Activated T-cell treated with anti-CD3 and anti-CD28 coated beads, Interleukin-2, amount 50 U/mL, for 72 hours (primary cell): ENCODE results near the gene DDX43. TPM values are rescaled to one million over a fixed set of nuclear protein-coding genes. Genes with fewer than 3 reads are reported as not detected.
"Not testable (repeated sequence)": the region's sequence is repeated elsewhere in the genome, so short reads cannot be mapped to it uniquely, and the experiment has no call there.

Experiments
- ATAC-seq, 2 donors: fragments of 150-1000 bp; cut with Tn5 transposase; replicated peaks in 1 of 2; 2 replicates each; pipeline ENCODE4 v1.10.0; 2021; ENCODE audit warnings: moderate library complexity in 2 of 2, mild to moderate bottlenecking in 1 of 2
- DNase-seq, 2 donors: peaks; one replicate each; pipeline ENCODE4 v3.0.0; 2021 to 2022; ENCODE audit warnings: mixed read lengths in 1 of 2
- H3K27ac Mint-ChIP-seq: one replicate; pipeline ENCODE4 v1.8.0; 2022; ENCODE audit warnings: mild to moderate bottlenecking, moderate library complexity, mixed read lengths
- H3K27me3 Mint-ChIP-seq: one replicate; pipeline ENCODE4 v1.8.0; 2022; ENCODE audit warnings: low read depth, mixed read lengths
- H3K36me3 Mint-ChIP-seq, 2 donors: one replicate each; pipeline ENCODE4 v1.8.0; 2022; ENCODE audit warnings: mixed read lengths in 2 of 2, mild to moderate bottlenecking in 1 of 2; ENCODE audit not compliant: insufficient read depth in 2 of 2
- H3K4me1 Mint-ChIP-seq: one replicate; pipeline ENCODE4 v1.8.0; 2022; ENCODE audit warnings: low read depth, mixed read lengths
- H3K4me3 Mint-ChIP-seq, 2 donors: one replicate each; pipeline ENCODE4 v1.8.0; 2022; ENCODE audit warnings: mild to moderate bottlenecking in 2 of 2, mixed read lengths in 2 of 2, moderate library complexity in 2 of 2
- H3K9me3 Mint-ChIP-seq, 2 donors: one replicate each; pipeline ENCODE4 v1.8.0; 2022; ENCODE audit warnings: mixed read lengths in 2 of 2
- total RNA-seq, 2 donors: library from RNA; stranded (reverse); gene quantifications; one replicate each; pipeline ENCODE4 v1.2.3, GENCODE V29; 2022

Gene DDX43
- total RNA-seq, 2 donors from 2014 or later = 0.77 to 0.93 TPM

- no peak overlapping the region for H3K4me3 Mint-ChIP-seq
- H3K9me3 Mint-ChIP-seq = no peaks in the 10 kb centered on the region
- ATAC-seq = no peak
- H3K36me3 Mint-ChIP-seq = peaks cover 0 to 2% of the 10 kb centered on the region in 2 donors
- DNase-seq = no peak
- H3K4me1 Mint-ChIP-seq = no peaks in the 10 kb centered on the region
- H3K27me3 Mint-ChIP-seq = peaks cover 4% of the 10 kb centered on the region
- H3K27ac Mint-ChIP-seq = no peak overlapping the region
Measured at GRCh38 chr6:73395875-73396274, 1.2 kb downstream of the DDX43 start.

DNA sequence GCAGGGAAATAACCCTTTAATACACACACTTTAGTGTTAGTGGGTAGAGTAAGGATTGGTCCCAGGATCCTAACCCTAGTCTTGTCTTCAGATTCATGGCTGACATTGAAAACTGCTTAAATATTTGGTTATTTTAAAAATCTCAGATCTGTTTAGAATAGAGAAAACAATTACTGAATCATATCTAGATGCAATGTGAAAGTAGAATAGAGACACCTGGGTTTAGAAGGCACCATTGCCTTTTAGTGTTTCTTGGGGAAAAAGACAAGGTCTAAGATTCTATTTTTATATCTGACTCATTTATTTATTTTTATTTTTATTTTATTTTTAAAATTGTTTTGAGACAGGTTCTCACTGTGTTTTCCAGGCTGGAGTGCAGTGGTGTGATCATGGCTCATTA lies 6.0 kb downstream of the DDX43 start:
- Mint-ChIP-seq H3K36me3 (peaks cover 0 to 2% of the 10 kb centered on the region in 2 donors), H3K27ac (no peak overlapping the region), H3K4me1 (no peaks in the 10 kb centered on the region), H3K4me3 (no peak overlapping the region), H3K9me3 (no peaks in the 10 kb centered on the region), H3K27me3 (no peaks in the 10 kb centered on the region)
- no peak for DNase-seq
- ATAC-seq = no peak

DNA sequence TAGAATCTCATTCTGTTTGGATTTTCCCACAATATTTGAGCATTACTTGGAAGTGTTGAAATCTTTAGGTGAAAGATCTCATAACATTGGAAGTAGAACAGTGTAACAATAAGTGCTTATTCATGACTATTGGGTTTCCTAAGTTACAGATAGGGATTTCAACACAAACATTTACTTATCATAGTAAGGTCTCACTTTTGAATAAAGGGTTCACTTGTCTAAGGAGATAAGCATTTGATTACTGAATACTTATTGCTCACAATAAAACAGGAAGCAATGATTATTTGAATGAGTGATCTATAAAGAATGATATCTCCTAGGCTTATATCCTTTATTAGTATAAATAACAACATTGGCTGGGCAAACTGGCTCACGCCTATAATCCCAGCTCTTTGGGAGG lies 14.8 kb downstream of the DDX43 start:
- ATAC-seq = no peak
- no peak for DNase-seq
- Mint-ChIP-seq H3K4me3 (no peak overlapping the region), H3K27ac (no peak overlapping the region), H3K9me3 (no peaks in the 10 kb centered on the region), H3K4me1 (no peaks in the 10 kb centered on the region), H3K36me3 (no peaks in the 10 kb centered on the region), H3K27me3 (no peaks in the 10 kb centered on the region)

GRCh38 chr6:73413102-73413501 lies 18.5 kb downstream of the DDX43 start:
- no peaks in the 10 kb centered on the region for H3K4me1 Mint-ChIP-seq
- H3K27ac Mint-ChIP-seq = no peak overlapping the region
- H3K27me3 Mint-ChIP-seq = no peaks in the 10 kb centered on the region
- H3K4me3 Mint-ChIP-seq = no peak overlapping the region
- peaks cover 0 to 1% of the 10 kb centered on the region in 2 donors for H3K36me3 Mint-ChIP-seq
- DNase-seq (no peak), ATAC-seq (no peak)
- H3K9me3 Mint-ChIP-seq = no peaks in the 10 kb centered on the region

- Mint-ChIP-seq H3K27ac (peak overlapping the region; percentile 31), H3K27me3 (no peaks in the 10 kb centered on the region), H3K4me1 (peaks cover 4% of the 10 kb centered on the region), H3K4me3 (no peak overlapping the region), H3K9me3 (no peaks in the 10 kb centered on the region), H3K36me3 (peaks cover 7% of the 10 kb centered on the region in 2 donors)
- DNase-seq (no peak), ATAC-seq (no peak)
Measured at GRCh38 chr6:73418081-73418741, 23.6 kb downstream of the DDX43 start.

GRCh38 chr6:73421534-73421933 lies 26.9 kb downstream of the DDX43 start:
- peak overlapping the region; percentile 76 for H3K27ac Mint-ChIP-seq
- no peaks in the 10 kb centered on the region for H3K9me3 Mint-ChIP-seq
- DNase-seq = no peak
- H3K36me3 Mint-ChIP-seq = peaks cover 7 to 21% of the 10 kb centered on the region in 2 donors
- no peak overlapping the region for H3K4me3 Mint-ChIP-seq
- H3K4me1 Mint-ChIP-seq = peaks cover 9% of the 10 kb centered on the region
- H3K27me3 Mint-ChIP-seq = no peaks in the 10 kb centered on the region
- ATAC-seq = no peak

DNA sequence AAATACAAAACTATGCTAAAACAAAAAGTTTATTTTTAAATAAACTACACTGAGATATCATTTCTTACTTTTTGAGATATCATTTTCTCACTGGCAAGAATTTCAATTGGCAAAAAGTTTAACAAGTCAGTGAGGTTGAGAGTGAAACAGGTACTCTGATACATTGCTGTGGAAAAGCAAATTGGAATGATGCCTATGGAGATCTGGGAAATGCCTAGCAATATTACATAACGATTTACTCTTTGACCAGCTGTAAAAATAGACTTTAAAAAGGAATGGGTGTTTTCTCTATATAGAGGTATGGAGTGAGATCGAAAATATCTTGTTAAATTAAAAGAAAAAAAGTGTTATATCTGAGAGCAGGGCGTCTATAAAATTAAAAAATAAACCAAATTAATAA lies 40.6 kb downstream of the DDX43 start:
- Mint-ChIP-seq H3K9me3 (no peaks in the 10 kb centered on the region), H3K4me1 (no peaks in the 10 kb centered on the region), H3K27me3 (no peaks in the 10 kb centered on the region), H3K36me3 (peaks cover 10 to 30% of the 10 kb centered on the region in 2 donors), H3K4me3 (no peak overlapping the region), H3K27ac (no peak overlapping the region)
- ATAC-seq = no peak
- no peak for DNase-seq

DNA sequence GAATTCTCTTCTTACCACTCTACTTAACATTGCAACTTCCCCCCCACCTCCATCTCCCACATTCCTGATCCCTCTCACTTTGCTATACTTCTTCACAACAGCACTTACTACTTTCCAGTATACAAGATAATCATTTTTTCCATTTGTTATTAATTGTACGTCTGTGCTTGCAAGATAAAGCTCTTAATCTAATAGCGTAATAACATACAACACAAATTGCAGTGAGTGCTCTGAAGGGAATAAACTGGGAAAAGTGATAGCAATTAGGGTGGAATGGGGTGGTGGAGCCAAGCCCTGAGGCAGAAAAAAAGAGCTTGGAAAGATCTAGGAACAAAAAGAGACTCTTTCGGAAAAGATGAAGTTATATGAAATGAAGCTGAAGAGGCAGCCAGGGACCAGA lies 48.9 kb downstream of the DDX43 start:
- H3K4me1 Mint-ChIP-seq = peaks cover 32% of the 10 kb centered on the region
- no peak for ATAC-seq
- DNase-seq = no peak
- peak overlapping the region; percentile 17 for H3K27ac Mint-ChIP-seq
- no peaks in the 10 kb centered on the region for H3K27me3 Mint-ChIP-seq
- no peaks in the 10 kb centered on the region for H3K9me3 Mint-ChIP-seq
- peaks cover 25 to 39% of the 10 kb centered on the region in 2 donors for H3K36me3 Mint-ChIP-seq
- peak overlapping the region in 1 of 2 donors; percentile 17 for H3K4me3 Mint-ChIP-seq

DNA sequence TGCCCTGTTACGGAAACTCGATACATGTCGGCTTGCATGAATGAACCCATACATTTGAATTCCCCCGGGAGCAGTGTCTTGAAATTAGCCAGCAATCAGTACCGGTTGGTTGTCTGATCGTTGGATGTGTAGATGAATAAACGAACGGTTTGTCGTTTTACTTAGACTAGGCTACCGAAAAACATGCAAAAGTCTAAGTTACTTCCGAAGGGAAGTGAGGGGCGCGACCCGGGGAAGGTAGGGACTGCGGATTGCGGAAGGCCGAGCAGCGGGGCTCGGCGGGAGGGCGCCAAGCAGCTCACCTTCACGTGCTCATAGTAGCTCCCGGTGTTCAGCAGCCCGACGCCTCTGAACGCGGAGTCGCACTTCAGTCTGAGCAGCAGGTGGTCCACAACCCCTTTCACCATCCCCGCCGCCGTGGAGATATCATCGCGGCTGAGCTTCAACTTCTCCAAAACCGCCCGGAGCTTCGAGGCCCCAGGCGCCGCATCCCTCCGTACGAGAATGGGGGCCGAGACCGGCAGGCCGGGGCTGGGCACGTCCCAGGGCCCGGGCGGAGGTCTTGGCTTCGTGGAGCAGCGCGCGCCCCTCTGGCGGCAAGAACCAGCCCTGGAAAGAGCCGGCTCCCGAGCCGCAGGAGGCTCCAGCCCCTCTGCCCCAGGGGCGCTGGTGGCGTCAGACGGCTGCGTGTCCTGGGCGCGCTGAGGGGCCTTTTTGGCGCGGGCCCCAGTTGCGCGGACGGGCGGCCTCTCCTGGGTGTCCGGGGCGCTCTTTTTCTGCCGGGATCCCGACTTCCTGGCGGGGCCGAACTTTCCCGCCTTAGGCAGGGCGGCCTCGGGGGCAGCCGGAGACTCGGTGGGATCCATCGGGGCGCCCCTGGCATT lies 56.8 kb downstream of the DDX43 start:
- no peaks in the 10 kb centered on the region for H3K27me3 Mint-ChIP-seq
- ATAC-seq = peak; percentile 57 to 61
- peak; percentile 53 to 56 for DNase-seq
- peaks cover 48% of the 10 kb centered on the region for H3K4me1 Mint-ChIP-seq
- H3K9me3 Mint-ChIP-seq = peaks cover 0 to 2% of the 10 kb centered on the region in 2 donors
- peak overlapping the region; percentile 95 for H3K27ac Mint-ChIP-seq
- peaks cover 12 to 23% of the 10 kb centered on the region in 2 donors for H3K36me3 Mint-ChIP-seq
- H3K4me3 Mint-ChIP-seq = peak overlapping the region; percentile 98 to 99

DNA sequence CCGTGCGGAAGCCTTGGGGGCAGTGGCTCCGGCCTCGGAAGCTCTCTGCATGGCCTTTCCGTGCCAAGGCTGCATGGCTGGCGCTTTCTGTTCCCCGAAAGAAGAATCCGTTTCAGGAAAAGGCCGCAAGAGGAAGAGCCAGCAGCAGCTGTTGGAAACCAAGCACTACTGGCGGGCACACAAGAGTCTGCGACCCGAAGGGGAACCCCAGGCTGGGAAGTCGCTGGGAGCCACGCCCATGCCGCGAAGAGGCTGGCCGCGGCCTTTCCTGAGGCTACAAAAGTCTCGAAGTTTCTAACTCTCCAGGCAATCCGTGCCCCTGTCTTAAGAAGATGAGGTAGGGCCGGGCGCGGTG lies 57.5 kb downstream of the DDX43 start, which contains the start of gene CGAS:
CGAS (minus strand) TSS at position 191 of the 355 bp plus-strand sequence; CDS start at position 75, 116 bp downstream.
- DNase-seq = peak; percentile 83 to 86
- H3K27me3 Mint-ChIP-seq = no peaks in the 10 kb centered on the region
- H3K4me3 Mint-ChIP-seq = peak within 1 kb of the TSS; percentile 98 to 99
- H3K4me1 Mint-ChIP-seq = peaks cover 48% of the 10 kb centered on the region
- H3K36me3 Mint-ChIP-seq = peaks cover 12 to 23% of the 10 kb centered on the region in 2 donors
- H3K9me3 Mint-ChIP-seq = peaks cover 0 to 2% of the 10 kb centered on the region in 2 donors
- ATAC-seq = peak; percentile 81 to 82
- peak within 1 kb of the TSS; percentile 95 for H3K27ac Mint-ChIP-seq

DNA sequence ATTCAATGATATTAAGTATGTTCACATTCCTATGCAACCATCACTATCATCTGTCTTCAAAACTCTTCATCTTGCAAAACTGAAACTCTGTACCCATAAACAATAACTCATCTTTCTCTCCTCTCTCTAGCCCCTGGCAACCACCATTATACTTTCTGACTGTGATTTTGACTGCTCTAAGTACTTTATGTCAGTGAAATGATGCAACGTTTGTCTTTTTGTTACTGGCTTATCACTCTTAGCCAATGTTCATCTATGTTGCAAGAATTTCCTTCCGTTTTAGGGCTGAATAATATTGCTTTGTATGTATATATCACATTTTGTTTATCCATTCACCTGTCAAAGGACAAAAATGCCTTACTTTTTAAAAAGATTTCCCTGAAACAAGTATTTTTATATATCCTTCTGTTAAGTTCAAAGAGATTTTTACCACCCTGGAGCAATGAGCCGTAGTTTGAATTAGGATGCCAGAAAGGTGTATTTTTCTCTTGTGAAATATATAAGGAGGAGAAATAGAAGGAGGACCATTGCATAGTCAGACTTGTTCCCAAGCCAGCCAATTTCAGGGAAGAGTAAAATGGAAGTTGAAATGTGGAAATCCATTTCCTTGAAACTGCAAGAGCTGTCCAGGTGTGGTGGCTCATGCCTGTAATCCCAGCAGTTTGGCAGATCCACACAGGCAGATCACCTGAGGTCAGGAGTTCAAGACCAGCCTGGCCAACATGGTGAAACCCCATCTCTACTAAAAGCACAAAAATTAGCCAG lies 61.4 kb downstream of the DDX43 start:
- peak overlapping the region; percentile 2 to 4 for H3K4me3 Mint-ChIP-seq
- H3K27me3 Mint-ChIP-seq = no peaks in the 10 kb centered on the region
- DNase-seq = peak; percentile 18 to 20
- ATAC-seq = peak; percentile 66 to 73
- peak overlapping the region; percentile 6 for H3K27ac Mint-ChIP-seq
- H3K4me1 Mint-ChIP-seq = peaks cover 38% of the 10 kb centered on the region
- H3K36me3 Mint-ChIP-seq = peaks cover 0 to 1% of the 10 kb centered on the region in 2 donors
- no peaks in the 10 kb centered on the region for H3K9me3 Mint-ChIP-seq

GRCh38 chr6:73459474-73459873 lies 64.8 kb downstream of the DDX43 start:
- not testable (repeated sequence) for DNase-seq, H3K9me3 Mint-ChIP-seq, H3K27me3 Mint-ChIP-seq, ATAC-seq, H3K36me3 Mint-ChIP-seq
- peak overlapping the region; percentile 91 for H3K27ac Mint-ChIP-seq
- peak overlapping the region in 1 of 2 donors; percentile 81 for H3K4me3 Mint-ChIP-seq
- peaks cover 55% of the 10 kb centered on the region for H3K4me1 Mint-ChIP-seq

DNA sequence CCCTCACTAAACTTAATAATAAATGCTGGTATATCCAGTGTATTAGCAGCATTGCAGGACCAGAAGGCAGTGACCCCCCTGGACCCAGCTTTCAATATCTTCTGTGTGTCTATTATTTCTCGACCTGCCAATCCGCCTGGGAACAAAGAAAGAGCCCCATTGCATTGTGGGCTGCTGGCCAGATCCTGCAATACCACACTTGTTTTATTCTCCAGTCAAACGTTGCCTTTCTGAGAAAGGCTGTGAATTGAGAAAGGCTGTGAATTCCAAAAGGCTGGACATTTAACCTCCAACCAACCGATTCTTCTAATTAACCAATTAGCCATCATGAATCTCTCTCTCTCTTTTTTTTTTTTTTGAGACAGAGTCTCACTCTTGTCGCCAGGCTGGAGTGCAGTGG lies 65.4 kb downstream of the DDX43 start:
- Mint-ChIP-seq H3K9me3 (no peaks in the 10 kb centered on the region), H3K27me3 (no peaks in the 10 kb centered on the region), H3K4me3 (peak overlapping the region; percentile 81 to 90), H3K27ac (peak overlapping the region; percentile 91), H3K4me1 (peaks cover 51% of the 10 kb centered on the region), H3K36me3 (peaks cover 6 to 8% of the 10 kb centered on the region in 2 donors)
- DNase-seq = no peak
- no peak for ATAC-seq
